Esophagus (tissue), 2 donors: ENCODE data around the gene PLAAT5. TPM values are rescaled to one million over a fixed set of nuclear protein-coding genes. Genes with fewer than 3 reads are reported as not detected.
"Not testable (repeated sequence)": the region's sequence is repeated elsewhere in the genome, so short reads cannot be mapped to it uniquely, and the experiment has no call there.

Source experiments
- H3K27ac ChIP-seq, 2 donors: one replicate each; pipeline ENCODE4 v1.5.1; 2013; ENCODE audit warnings: low read depth in 2 of 2, mild to moderate bottlenecking in 2 of 2, inconsistent platforms in 1 of 2, low read length in 1 of 2, moderate library complexity in 1 of 2
- H3K27me3 ChIP-seq, 2 donors: one replicate each; pipeline ENCODE4 v1.6.1; 2013; ENCODE audit warnings: low read length in 2 of 2, control low read depth in 1 of 2, mild to moderate bottlenecking in 1 of 2; ENCODE audit not compliant: insufficient read depth in 2 of 2, control insufficient read depth in 1 of 2
- H3K36me3 ChIP-seq, 2 donors: one replicate each; pipeline ENCODE4 v1.6.1; 2013; ENCODE audit warnings: low read length in 1 of 2; ENCODE audit not compliant: control insufficient read depth in 2 of 2, insufficient read depth in 2 of 2
- H3K4me1 ChIP-seq, 2 donors: one replicate each; pipeline ENCODE4 v1.6.1; 2013; ENCODE audit warnings: low read length in 1 of 2; ENCODE audit not compliant: control insufficient read depth in 2 of 2, insufficient read depth in 2 of 2
- H3K4me3 ChIP-seq, 2 donors: one replicate each; pipeline ENCODE4 v1.5.1; 2013; ENCODE audit warnings: low read length in 2 of 2, mild to moderate bottlenecking in 2 of 2, low read depth in 1 of 2, moderate library complexity in 1 of 2
- H3K9me3 ChIP-seq, 2 donors: one replicate each; pipeline ENCODE4 v1.6.1; 2013; ENCODE audit warnings: mild to moderate bottlenecking in 2 of 2, low read depth in 1 of 2, low read length in 1 of 2, moderate library complexity in 1 of 2; ENCODE audit not compliant: control insufficient read depth in 2 of 2, insufficient read depth in 1 of 2
- WGBS, 2 donors: extraction: QIAGEN DNeasy Blood & Tissue Kit; methylation state at CpG; one replicate each; pipeline ENCODE4 v1.1.7; 2013; 5-methylcytosine and 5-hydroxymethylcytosine counted together
- polyA plus RNA-seq, 2 donors: library from polyadenylated mRNA; stranded (reverse); fragments of 200-250 nt; gene quantifications; one replicate each; pipeline ENCODE4 v1.2.3, GENCODE V29; 2013
- donor health status: healthy with polysubstance abuse.
- donor health status: Bipolar disorder and iron deficiency.

PLAAT5 gene
- polyA plus RNA-seq, 2 donors = 0.12 to 0.36 TPM

GRCh38 chr11:63430731-63431130 lies 60.2 kb downstream of the PLAAT5 start:
- H3K36me3 ChIP-seq, H3K4me1 ChIP-seq, H3K9me3 ChIP-seq, H3K27ac ChIP-seq, H3K4me3 ChIP-seq, H3K27me3 ChIP-seq: not testable (repeated sequence)
- 70 to 77% methylated on average over 2 of the region's 2 CpGs for WGBS, 2 donors

DNA sequence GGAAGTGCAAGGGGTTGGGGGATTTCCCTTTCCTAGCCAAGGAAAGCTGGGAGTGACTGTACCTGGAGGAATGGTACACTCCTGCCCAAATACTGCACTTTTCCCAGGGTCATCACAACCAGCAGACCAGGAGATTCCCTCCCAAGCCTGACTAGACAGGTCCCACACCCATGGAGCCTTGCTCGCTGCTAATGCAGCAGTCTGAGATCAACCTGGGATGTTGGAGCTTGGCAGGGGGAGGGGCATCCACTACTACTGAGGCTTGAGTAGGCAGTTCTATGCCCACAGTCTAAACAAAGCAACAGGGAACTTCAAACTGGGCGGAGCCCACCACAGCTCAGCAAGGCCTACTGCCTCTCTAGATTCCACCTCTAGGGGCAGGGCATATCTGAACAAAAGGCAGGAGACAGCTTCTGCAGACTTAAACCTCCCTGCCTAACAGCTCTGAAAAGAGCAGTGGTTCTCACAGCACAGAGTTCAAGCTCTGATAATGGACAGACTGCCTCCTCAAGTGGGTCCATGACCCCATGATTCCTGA lies 62.9 kb downstream of the PLAAT5 start:
- H3K36me3 ChIP-seq = no peaks in the 10 kb centered on the region
- no peak overlapping the region for H3K27ac ChIP-seq
- H3K9me3 ChIP-seq = no peaks in the 10 kb centered on the region
- 86 to 88% methylated on average over 2 of the region's 2 CpGs for WGBS, 2 donors
- peaks cover 0 to 4% of the 10 kb centered on the region in 2 donors for H3K27me3 ChIP-seq
- no peaks in the 10 kb centered on the region for H3K4me1 ChIP-seq
- H3K4me3 ChIP-seq = no peak overlapping the region

DNA sequence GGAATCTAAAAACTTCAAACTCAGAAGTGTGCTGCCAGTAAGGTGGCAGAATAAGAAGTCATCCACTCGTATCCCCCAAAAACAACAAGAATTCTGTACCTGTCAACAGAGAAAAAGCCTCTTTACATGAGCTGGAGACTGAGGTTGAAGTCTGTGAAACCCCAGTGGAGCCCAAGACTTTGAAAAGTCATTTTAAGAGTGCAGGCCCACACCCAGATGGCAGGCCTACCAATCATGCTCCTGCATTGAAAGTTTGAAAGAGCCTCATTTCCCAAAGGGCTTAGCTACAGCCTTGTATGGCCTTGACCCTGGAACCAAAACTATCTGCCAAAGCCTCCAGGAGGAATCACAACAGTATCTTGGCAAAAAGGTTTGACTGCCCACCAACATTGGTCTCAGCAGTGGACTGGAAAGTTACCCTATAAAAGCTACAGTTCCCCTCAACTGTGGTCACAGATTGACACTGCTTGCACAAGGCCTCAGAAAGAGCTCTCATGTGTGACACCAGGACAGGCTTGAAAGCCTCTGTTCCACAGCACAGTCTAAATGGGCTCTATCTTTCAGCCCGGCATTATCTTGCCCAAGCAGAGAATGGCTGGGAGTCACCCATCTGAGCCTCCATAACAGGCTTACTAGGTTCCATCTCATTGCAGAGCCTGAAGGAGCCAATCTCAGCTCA lies 73.7 kb downstream of the PLAAT5 start:
- Histone ChIP-seq H3K36me3 (no peaks in the 10 kb centered on the region), H3K4me3 (no peak overlapping the region), H3K4me1 (no peaks in the 10 kb centered on the region), H3K27ac (no peak overlapping the region), H3K9me3 (no peaks in the 10 kb centered on the region), H3K27me3 (no peaks in the 10 kb centered on the region)
- 80 to 86% methylated on average over 2 of the region's 2 CpGs for WGBS, 2 donors

Other genes with a start within 250 kb of the PLAAT5 start
- under 1 TPM; 0.02 to 0.04 TPM for gene SLC22A25, start 247.6 kb downstream of the PLAAT5 start, polyA plus RNA-seq
- not detected for gene SLC22A9, start 121.4 kb downstream of the PLAAT5 start, polyA plus RNA-seq
- under 1 TPM in 1 of 2 donors, not detected in 1; 0.04 TPM for gene LGALS12, start 14.9 kb upstream of the PLAAT5 start, polyA plus RNA-seq
- 10 to 100 TPM; 12.0 to 12.9 TPM for gene PLAAT4, start 45.6 kb upstream of the PLAAT5 start, polyA plus RNA-seq
- 1 to 10 TPM in 1 of 2 donors, under 1 TPM in 1; 0.22 to 1.3 TPM for gene PLAAT2, start 72.2 kb upstream of the PLAAT5 start, polyA plus RNA-seq
- 1 to 10 TPM; 3.1 to 8.9 TPM for gene PLAAT3, start 123.3 kb upstream of the PLAAT5 start, polyA plus RNA-seq
- 10 to 100 TPM; 13.7 to 16.9 TPM for gene ATL3, start 180.2 kb upstream of the PLAAT5 start, polyA plus RNA-seq
- 10 to 100 TPM; 45.2 to 46.3 TPM for gene RTN3, start 190.3 kb upstream of the PLAAT5 start, polyA plus RNA-seq